ENCODE measurements around the gene XPO5.
"Not testable (repeated sequence)": the region's sequence is repeated elsewhere in the genome, so short reads cannot be mapped to it uniquely, and the experiment has no call there.

XPO5 gene

DNA sequence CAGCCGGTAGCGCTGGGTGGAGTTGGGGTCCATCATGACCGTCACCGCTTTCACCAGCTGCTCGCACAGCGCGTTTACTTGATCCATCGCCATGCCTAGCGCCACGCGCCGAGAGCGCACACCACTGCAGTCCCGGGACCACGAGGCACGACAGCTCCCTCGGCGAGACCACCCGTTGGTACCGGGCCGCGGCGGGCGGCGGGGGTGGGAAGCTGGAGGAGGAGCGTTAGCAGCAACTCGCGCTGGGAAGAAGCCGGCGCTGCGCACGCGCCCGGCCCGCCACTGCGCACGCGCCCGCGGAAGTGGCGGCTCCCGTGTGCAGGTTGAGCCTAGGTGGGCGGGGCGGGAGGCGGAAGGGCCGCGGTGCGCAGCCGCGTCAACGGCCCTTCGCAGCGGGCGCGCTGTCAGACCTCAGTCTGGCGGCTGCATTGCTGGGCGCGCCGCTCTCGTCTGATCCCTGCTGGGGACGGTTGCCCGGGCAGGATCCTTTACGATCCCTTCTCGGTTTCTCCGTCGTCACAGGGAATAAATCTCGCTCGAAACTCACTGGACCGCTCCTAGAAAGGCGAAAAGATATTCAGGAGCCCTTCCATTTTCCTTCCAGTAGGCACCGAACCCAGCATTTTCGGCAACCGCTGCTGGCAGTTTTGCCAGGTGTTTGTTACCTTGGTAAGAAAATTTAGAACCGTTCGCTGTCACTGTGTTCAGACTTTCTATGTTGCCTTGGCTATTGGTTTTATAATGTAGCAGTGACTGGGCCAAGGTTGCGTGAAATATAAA is at the start of gene XPO5, which contains the start of gene POLH:
Gene XPO5 (minus strand): TSS at position 267 of the 780 bp plus-strand sequence. CDS start 174 bp downstream, at position 93.
Gene POLH (plus strand): TSS at position 414 of the 780 bp plus-strand sequence. CDS start 6,135 bp downstream, outside the sequence.
- peak; percentile 76 for DNase-seq (ENCODE audit: low read depth)

DNA sequence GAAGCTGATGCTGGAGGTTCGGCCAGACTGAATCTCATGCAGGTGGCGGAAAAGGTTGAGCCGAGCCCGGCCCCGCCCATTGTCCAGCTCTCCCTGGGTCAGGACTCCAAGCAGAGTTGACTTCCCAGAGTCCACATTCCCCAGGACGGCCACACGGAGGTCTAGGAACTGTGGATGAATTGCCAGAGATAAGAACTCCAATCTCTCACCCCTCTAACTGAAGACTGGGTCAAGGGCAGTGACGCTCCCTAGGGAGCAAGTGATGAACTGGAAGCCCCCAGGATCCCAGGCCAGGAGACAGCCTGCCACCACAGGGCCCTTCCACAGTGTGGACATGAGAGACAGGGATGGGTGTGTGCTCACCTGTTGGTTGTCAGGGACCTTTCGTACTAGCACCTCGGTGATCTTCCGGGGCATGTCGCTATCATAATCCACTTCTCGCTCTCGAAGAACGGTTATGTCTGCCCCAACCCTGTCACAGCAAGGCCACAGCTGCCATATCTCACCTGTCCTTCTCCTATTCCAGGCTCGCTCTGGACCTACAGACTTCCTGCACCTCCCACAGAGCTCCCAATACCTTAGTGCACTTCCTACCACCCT is 49.7 kb upstream of the XPO5 start:
- DNase-seq (ENCODE audit: low read depth), result no peak

- no peak for DNase-seq (ENCODE audit: low read depth)
These were observed 49.0 kb upstream of the XPO5 start for GRCh38 chr6:43624786-43625288.

DNA sequence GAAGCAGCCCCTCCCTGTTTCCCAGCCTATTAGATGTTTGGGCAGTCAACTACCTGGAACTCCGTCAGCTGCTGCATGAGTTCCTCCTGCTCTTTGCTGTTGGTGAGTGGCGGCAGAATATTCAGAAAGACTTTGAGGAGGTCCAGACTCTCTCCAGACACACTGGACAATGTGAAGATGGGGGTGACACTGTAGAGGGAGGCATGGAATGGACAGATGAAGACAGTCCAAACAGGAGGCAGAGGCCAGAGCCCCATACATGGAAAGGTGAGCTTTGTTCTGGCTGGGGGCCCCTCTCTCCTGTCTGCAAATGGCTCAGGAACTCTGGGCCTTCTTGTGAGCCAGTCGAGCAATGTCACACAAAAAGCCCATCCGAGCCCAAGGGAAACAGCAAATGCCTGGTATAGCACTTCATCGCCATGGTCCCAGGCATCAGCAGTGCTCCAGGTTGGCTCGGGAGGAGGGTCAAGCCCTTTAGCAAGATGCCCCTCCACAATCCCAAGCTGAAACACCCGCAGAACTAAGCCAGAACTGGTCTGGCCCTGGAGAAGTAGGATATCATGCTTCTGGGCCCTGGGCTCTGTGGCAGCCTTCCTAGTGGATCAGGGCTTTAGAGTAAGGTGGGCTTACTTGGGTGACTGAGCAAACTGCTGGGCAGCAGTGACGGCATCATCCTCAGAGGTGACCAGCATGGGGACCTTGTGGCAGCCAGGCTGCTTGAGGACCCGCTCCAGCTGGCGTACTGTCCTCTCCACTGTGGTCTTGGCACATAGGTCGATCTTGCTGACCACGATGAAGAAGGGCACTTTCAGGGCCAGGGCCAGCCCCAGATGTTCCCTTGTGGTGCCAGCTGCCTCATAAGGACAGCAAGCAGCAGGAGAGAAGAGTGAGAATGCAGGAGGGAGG is 48.3 kb upstream of the XPO5 start:
- DNase-seq (ENCODE audit: low read depth), result no peak

DNA sequence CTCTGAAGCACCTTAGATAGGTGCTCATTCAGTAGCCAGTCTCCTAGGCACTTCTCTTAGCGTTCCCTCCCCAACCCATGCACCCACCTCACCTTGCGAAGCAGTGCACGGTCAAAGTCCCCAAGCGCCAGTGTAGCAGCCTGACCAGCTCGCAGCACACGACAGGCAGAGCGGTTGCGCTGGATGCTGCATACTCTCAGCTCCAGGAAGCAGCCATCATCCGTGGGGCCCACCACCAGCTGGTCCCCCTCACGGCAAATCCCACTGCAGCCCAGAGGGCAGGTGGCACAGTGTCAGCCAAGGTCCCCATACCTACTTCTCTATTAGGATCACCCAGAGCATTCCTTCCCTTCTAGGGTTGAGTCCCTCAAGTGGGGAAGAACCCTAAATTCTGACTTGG is 46.7 kb upstream of the XPO5 start:
- no peak for DNase-seq (ENCODE audit: low read depth)

GRCh38 chr6:43621836-43622180 is 46.0 kb upstream of the XPO5 start:
- DNase-seq (ENCODE audit: low read depth), result no peak

GRCh38 chr6:43621078-43621835 is 45.4 kb upstream of the XPO5 start:
- DNase-seq (ENCODE audit: low read depth), result no peak

DNA sequence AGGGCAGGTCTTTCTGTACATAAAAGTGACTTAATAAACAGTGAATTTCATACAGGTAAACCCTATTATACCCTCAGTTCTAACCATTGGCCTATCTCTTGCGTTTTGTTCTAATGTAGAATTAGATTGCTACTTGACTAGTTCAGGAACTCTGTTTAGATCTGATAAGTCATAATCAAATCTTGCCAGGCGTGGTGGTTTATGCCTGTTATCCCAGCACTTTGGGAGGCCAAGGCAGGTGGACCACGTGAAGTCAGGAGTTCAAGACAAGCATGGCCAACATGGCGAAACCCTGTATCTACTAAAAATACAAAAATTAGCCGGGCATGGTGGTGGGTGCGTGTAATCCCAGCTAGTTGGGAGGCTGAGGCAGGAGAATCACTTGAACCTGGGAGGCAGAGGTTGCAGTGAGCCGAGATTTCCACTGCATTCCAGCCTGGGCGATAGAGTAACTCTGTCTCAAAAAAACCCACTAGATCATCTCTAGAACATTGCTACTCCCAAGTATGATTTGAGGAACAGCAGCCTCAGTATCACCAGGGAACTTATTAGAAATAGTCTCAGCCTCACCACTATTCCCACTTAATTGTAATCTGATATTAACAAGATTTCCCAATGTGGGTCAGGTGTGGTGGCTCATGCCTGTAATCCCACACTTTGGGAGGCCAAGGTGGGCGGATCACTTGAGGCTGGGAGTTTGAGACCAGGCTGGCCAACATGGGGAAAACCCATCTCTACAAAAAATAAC is 41.1 kb upstream of the XPO5 start:
- no peak for DNase-seq (ENCODE audit: low read depth)

GRCh38 chr6:43614396-43614730 is 38.5 kb upstream of the XPO5 start:
- no peak for DNase-seq (ENCODE audit: low read depth)

DNA sequence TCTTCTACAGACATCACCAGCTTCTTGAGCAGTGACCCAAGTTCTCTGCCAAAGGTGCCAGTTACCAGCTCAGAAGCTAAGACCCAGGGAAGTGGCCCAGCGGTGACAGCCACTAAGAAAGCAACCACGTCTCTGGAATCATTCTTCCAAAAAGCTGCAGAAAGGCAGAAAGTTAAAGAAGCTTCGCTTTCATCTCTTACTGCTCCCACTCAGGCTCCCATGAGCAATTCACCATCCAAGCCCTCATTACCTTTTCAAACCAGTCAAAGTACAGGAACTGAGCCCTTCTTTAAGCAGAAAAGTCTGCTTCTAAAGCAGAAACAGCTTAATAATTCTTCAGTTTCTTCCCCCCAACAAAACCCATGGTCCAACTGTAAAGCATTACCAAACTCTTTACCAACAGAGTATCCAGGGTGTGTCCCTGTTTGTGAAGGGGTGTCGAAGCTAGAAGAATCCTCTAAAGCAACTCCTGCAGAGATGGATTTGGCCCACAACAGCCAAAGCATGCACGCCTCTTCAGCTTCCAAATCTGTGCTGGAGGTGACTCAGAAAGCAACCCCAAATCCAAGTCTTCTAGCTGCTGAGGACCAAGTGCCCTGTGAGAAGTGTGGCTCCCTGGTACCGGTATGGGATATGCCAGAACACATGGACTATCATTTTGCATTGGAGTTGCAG is 38.0 kb upstream of the XPO5 start:
- DNase-seq (ENCODE audit: low read depth), result no peak

GRCh38 chr6:43610431-43610830 is 34.6 kb upstream of the XPO5 start:
- DNase-seq (ENCODE audit: low read depth), result no peak

GRCh38 chr6:43609402-43609801 is 33.6 kb upstream of the XPO5 start:
- DNase-seq (ENCODE audit: low read depth), result no peak

DNA sequence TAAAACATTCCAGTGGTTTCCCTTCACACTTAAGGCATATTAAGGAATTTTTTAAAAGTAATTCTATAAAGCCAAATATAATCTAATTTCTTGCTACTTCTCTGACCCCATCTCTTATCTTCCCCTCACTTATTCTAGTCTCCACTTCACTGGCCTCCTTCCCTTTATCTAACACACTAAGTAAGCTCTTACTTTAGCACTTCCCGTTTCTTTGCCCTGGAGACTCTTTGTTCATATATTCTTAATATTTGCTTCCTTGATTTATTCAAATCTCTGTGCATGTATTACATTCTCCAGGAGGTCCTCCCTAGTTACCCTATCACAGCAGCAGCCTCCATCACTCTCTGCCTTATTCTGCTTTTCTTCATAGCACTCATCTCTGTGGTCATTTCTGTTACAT is 33.0 kb upstream of the XPO5 start:
- no peak for DNase-seq (ENCODE audit: low read depth)

GRCh38 chr6:43608310-43608763 is 32.5 kb upstream of the XPO5 start:
- DNase-seq (ENCODE audit: low read depth), result peak; percentile 43

GRCh38 chr6:43606019-43606418 is 30.2 kb upstream of the XPO5 start:
- DNase-seq (ENCODE audit: low read depth), result no peak

GRCh38 chr6:43604174-43604573 is 28.3 kb upstream of the XPO5 start:
- DNase-seq (ENCODE audit: low read depth), result peak; percentile 46

DNA sequence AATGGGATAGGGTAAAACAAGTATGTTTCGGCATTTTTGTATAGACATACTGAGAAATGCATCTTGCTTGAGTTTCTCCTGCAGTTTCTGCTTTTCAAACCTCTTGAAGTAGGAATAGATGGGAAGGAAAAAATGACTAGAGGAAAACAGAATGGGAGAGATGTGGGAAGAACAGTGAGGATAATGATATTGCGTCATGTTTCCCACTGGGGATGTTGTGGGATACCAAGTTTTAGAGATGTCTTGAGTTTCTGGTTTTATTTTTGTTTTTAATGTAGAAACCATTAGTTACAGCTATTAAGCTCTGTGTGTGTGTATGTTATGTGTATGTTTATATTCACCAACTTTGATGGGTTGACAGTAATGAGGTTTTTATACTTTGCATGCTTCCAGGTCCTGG is 24.8 kb upstream of the XPO5 start:
- no peak for DNase-seq (ENCODE audit: low read depth)

- no peak for DNase-seq (ENCODE audit: low read depth)
These were observed 18.1 kb upstream of the XPO5 start for GRCh38 chr6:43593938-43594337.

DNA sequence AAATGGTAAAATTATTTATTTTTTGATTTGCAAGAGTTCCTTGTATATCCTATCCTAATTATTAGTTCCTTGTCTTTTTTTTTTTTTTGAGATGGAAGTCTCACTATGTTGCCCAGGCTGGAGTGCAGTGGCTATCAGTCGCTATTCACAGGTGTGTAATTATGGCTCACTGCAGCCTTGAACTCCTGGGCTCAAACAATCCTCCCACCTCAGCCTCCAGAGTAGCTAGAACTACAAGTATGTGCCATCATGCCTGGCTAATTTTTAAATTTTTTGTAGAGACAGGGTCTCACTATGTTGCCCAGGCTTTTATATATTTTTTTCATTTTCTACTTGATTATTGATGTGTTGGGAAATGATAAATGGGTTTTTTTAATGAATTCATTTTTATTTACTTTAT is 13.7 kb upstream of the XPO5 start:
- DNase-seq (ENCODE audit: low read depth), result not testable (repeated sequence)

DNA sequence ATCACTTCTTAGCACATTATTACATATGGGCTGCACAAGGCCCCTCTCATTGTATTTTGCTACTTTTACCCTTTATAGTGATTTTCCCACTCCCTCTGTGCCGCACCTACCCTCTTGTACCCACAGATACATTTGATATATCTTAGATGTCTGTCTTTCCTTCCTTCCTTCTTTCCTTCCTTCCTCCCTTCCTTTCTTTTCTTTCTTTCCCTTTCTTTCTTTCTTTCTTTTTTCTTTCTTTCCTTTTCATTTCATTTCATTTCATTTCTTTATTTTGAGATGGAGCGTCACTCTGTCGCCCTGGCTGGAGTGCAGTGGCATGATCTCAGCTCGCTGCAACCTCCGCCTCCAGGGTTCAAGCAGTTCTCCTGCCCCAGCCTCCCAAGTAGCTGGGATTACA is 12.4 kb upstream of the XPO5 start:
- no peak for DNase-seq (ENCODE audit: low read depth)
